ENCODE measurements around the gene NAV3. TPM values are rescaled to one million over a fixed set of nuclear protein-coding genes. Genes with fewer than 3 reads are reported as not detected.

The NAV3 gene
- total RNA-seq, 1 experiment from 2014 or later = 2.5 TPM

DNA sequence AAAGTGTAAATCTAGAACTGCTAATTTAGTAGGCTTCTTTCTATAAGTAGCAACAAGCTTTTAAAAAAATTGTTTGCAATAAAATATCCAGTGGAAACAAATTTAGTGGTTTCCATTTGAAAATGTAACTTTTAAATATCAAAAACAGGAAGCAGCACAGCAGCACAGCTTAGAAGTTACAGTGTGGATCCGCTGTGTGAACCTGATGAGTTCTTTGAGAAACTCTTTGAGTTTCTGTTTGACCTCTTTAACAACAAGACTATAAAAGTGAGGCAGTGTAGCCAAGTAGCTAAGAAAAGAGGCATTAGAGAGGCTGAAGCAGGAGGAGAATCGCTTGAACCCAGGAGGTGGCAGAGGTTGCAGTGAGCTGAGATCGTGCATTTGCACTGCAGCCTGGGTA is 178.3 kb downstream of the NAV3 start:
- Histone ChIP-seq H3K36me3 (ENCODE audit: control insufficient read depth, insufficient read depth, low read length) (no peaks in the 10 kb centered on the region), H3K9me3 (ENCODE audit: control insufficient read depth, insufficient read depth, low read depth, low read length) (no peaks in the 10 kb centered on the region), H3K27me3 (ENCODE audit: control insufficient read depth, insufficient read depth, low read length) (no peaks in the 10 kb centered on the region), H3K4me1 (ENCODE audit: control insufficient read depth, insufficient read depth, low read length) (no peaks in the 10 kb centered on the region), H3K4me3 (ENCODE audit: low read depth in 2 of 2, low read length in 2 of 2) (no peak overlapping the region), H3K27ac (ENCODE audit: low read length) (no peak overlapping the region)
- POLR2A ChIA-PET = interaction anchor here (0.7 kb wide), 1 partner anchor 79 kb away, joined by 4 read pairs; no protein-coding TSS in a partner anchor
- no peak for TF ChIP-seq POLR2AphosphoS5 (IDR thresholded peaks at IDR 0.05; ENCODE audit: low read depth, low read length)
- no peak for TF ChIP-seq TCF7L2 (IDR thresholded peaks at IDR 0.05; ENCODE audit: low read depth, low read length)
- no peak for TF ChIP-seq SIN3A (IDR thresholded peaks at IDR 0.05; ENCODE audit: borderline replicate concordance, insufficient read depth, low read depth, low read length)
- TF ChIP-seq, protein P1, sequence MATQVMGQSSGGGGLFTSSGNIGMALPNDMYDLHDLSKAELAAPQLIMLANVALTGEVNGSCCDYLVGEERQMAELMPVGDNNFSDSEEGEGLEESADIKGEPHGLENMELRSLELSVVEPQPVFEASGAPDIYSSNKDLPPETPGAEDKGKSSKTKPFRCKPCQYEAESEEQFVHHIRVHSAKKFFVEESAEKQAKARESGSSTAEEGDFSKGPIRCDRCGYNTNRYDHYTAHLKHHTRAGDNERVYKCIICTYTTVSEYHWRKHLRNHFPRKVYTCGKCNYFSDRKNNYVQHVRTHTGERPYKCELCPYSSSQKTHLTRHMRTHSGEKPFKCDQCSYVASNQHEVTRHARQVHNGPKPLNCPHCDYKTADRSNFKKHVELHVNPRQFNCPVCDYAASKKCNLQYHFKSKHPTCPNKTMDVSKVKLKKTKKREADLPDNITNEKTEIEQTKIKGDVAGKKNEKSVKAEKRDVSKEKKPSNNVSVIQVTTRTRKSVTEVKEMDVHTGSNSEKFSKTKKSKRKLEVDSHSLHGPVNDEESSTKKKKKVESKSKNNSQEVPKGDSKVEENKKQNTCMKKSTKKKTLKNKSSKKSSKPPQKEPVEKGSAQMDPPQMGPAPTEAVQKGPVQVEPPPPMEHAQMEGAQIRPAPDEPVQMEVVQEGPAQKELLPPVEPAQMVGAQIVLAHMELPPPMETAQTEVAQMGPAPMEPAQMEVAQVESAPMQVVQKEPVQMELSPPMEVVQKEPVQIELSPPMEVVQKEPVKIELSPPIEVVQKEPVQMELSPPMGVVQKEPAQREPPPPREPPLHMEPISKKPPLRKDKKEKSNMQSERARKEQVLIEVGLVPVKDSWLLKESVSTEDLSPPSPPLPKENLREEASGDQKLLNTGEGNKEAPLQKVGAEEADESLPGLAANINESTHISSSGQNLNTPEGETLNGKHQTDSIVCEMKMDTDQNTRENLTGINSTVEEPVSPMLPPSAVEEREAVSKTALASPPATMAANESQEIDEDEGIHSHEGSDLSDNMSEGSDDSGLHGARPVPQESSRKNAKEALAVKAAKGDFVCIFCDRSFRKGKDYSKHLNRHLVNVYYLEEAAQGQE (IDR thresholded peaks at IDR 0.05; ENCODE audit: insufficient read depth in 1 of 2, low read depth in 2 of 2, low read length in 1 of 2) = no peak
- TF ChIP-seq, protein P2, sequence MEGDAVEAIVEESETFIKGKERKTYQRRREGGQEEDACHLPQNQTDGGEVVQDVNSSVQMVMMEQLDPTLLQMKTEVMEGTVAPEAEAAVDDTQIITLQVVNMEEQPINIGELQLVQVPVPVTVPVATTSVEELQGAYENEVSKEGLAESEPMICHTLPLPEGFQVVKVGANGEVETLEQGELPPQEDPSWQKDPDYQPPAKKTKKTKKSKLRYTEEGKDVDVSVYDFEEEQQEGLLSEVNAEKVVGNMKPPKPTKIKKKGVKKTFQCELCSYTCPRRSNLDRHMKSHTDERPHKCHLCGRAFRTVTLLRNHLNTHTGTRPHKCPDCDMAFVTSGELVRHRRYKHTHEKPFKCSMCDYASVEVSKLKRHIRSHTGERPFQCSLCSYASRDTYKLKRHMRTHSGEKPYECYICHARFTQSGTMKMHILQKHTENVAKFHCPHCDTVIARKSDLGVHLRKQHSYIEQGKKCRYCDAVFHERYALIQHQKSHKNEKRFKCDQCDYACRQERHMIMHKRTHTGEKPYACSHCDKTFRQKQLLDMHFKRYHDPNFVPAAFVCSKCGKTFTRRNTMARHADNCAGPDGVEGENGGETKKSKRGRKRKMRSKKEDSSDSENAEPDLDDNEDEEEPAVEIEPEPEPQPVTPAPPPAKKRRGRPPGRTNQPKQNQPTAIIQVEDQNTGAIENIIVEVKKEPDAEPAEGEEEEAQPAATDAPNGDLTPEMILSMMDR (IDR thresholded peaks at IDR 0.05) = no peak
- in situ Hi-C loops (cut with HindIII; ENCODE audit: low pct_unique_long_range_greater_than_20kb, low sequenced_read_pairs) (no loop called here), intact Hi-C loops (cut with micrococcal nuclease; ENCODE audit: unreplicated experiment) (no loop called here)
- ATAC-seq (no peak), DNase-seq (ENCODE audit: low read depth, low spot score) (no peak)
- CTCF ChIA-PET = interaction anchor here (0.6 to 0.7 kb wide), 3 partner anchors 34 to 323 kb away, joined by 10 to 15 read pairs (median 13); no protein-coding TSS in a partner anchor
- no TSS peak for BruUV-seq (replicated peaks)

DNA sequence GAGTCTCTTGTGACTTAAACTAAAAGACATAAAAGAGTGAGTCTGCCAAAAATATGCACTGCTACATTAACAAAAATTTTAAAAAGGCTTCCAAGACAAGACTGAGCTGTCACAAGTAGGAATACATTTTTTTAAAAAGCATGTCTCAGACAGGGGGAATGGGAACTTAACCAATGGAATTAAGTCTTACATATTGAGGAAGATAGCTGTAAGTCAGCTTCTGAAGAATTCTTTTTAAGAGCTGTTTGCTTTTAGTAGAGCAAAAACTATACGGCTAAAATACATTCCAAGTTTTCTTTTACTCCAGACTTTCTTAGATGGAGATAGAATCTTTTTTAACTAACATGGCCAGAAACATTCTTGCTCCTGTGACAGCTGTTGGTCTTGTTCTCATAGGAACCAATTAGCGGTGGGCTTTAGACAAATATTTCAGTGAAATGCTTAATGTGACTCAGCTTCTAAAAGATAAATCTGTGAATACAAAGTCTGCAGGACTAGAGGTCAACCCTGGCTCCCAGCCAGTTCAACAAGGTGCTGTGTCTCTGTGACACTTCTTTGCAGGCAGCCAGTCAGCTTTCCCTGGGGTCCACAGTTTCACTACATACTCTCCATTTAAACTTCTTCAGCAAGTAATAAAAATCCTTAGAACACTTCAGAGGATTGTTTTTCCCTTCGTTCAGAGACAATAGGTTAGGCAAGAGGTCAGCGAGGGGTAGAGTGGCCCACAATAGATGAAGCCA is 187.6 kb downstream of the NAV3 start:
- ChIA-PET CTCF (no interaction called here), POLR2A (no interaction called here)
- in situ Hi-C loops (cut with HindIII; ENCODE audit: low pct_unique_long_range_greater_than_20kb, low sequenced_read_pairs) (no loop called here), intact Hi-C loops (cut with micrococcal nuclease; ENCODE audit: unreplicated experiment) (no loop called here)
- BruUV-seq (replicated peaks) = no TSS peak
- ATAC-seq (no peak), DNase-seq (ENCODE audit: low read depth, low spot score) (no peak)
- H3K4me3 ChIP-seq (ENCODE audit: low read depth in 2 of 2, low read length in 2 of 2) = no peak overlapping the region
- H3K27ac ChIP-seq (ENCODE audit: low read length) = no peak overlapping the region
- no peaks in the 10 kb centered on the region for H3K27me3 ChIP-seq (ENCODE audit: control insufficient read depth, insufficient read depth, low read length)
- no peaks in the 10 kb centered on the region for H3K9me3 ChIP-seq (ENCODE audit: control insufficient read depth, insufficient read depth, low read depth, low read length)
- TF ChIP-seq, protein P2 (IDR thresholded peaks at IDR 0.05) = no peak
- TF ChIP-seq SIN3A (IDR thresholded peaks at IDR 0.05; ENCODE audit: borderline replicate concordance, insufficient read depth, low read depth, low read length) = no peak
- no peak for TF ChIP-seq TCF7L2 (IDR thresholded peaks at IDR 0.05; ENCODE audit: low read depth, low read length)
- no peak for TF ChIP-seq POLR2AphosphoS5 (IDR thresholded peaks at IDR 0.05; ENCODE audit: low read depth, low read length)
- TF ChIP-seq, protein P1 (IDR thresholded peaks at IDR 0.05; ENCODE audit: insufficient read depth in 1 of 2, low read depth in 2 of 2, low read length in 1 of 2) = no peak
- H3K4me1 ChIP-seq (ENCODE audit: control insufficient read depth, insufficient read depth, low read length) = no peaks in the 10 kb centered on the region
- H3K36me3 ChIP-seq (ENCODE audit: control insufficient read depth, insufficient read depth, low read length) = no peaks in the 10 kb centered on the region
